IMR-90 (cell line): ENCODE results near the gene PRDX5. TPM values are rescaled to one million over a fixed set of nuclear protein-coding genes. Genes with fewer than 3 reads are reported as not detected.

Experiments
- ATAC-seq: fragments of 200-7000 bp; cut with Tn5 transposase; 2 replicates; pipeline ENCODE4 v1.9.1; 2020; ENCODE audit warnings: low read depth, mild to moderate bottlenecking, moderate library complexity
- BruUV-seq: library from RNA; stranded (reverse); fragments of 400-500 nt; replicated peaks from 2 replicates; lab custom pipeline; 2021; lab: Mats Ljungman, UMichigan
- CTCF ChIA-PET: fragments of 300-600 bp; formaldehyde crosslinking; extraction: SDS; loops from one replicate; lab custom pipeline; 2021; ENCODE audit warnings: antibody characterized with exemption; lab: Yijun Ruan, JAX
- POLR2A ChIA-PET: fragments of 300-600 bp; sonication (Branson Sonifier 250); formaldehyde crosslinking; loops from one replicate; lab custom pipeline; 2022; ENCODE audit warnings: antibody characterized with exemption; ENCODE audit not compliant: unreplicated experiment; lab: Charles Lee
- DNase-seq: peaks from one replicate; pipeline ENCODE4 v3.0.0; 2013
- H2AFZ ChIP-seq: replicated peaks from 2 replicates; pipeline ENCODE3; 2013; ENCODE audit warnings: low read length, mild to moderate bottlenecking; ENCODE audit not compliant: poor library complexity
- H2AK5ac ChIP-seq: 2 replicates; pipeline ENCODE4 v1.6.1; 2013; ENCODE audit warnings: low read depth, low read length, inconsistent platforms
- H2AK9ac ChIP-seq: replicated peaks from 2 replicates; pipeline ENCODE3; 2013; ENCODE audit warnings: mild to moderate bottlenecking, low read depth, low read length, moderate library complexity; ENCODE audit not compliant: poor library complexity
- H2BK120ac ChIP-seq: 2 replicates; pipeline ENCODE4 v1.6.1; 2013; ENCODE audit warnings: low read depth, low read length, inconsistent platforms
- H2BK15ac ChIP-seq: 3 replicates; pipeline ENCODE4 v1.6.1; 2013; ENCODE audit warnings: low read depth, low read length, inconsistent platforms
- H2BK20ac ChIP-seq: 2 replicates; pipeline ENCODE4 v1.6.1; 2013; ENCODE audit warnings: low read depth, mild to moderate bottlenecking, inconsistent platforms, low read length, moderate library complexity
- H2BK5ac ChIP-seq: 2 replicates; pipeline ENCODE4 v1.6.1; 2013; ENCODE audit warnings: mild to moderate bottlenecking, low read depth, low read length, inconsistent platforms; ENCODE audit not compliant: poor library complexity, severe bottlenecking
- H3K14ac ChIP-seq: replicated peaks from 2 replicates; pipeline ENCODE4 v1.6.1; 2013; ENCODE audit warnings: low read depth, low read length, inconsistent platforms
- H3K18ac ChIP-seq: 2 replicates; pipeline ENCODE4 v1.6.1; 2013; ENCODE audit warnings: low read depth, low read length, control low read depth
- H3K23ac ChIP-seq: 2 replicates; pipeline ENCODE4 v1.6.1; 2013; ENCODE audit warnings: low read depth, low read length, inconsistent platforms
- H3K27ac ChIP-seq: 2 replicates; pipeline ENCODE4 v1.5.1; 2013; ENCODE audit warnings: mild to moderate bottlenecking, control low read depth, low read length; ENCODE audit not compliant: insufficient read depth
- H3K27me3 ChIP-seq: 2 replicates; pipeline ENCODE4 v1.6.1; 2013; ENCODE audit warnings: low read length; ENCODE audit not compliant: control insufficient read depth, insufficient read depth
- H3K36me3 ChIP-seq: 2 replicates; pipeline ENCODE4 v1.6.1; 2013; ENCODE audit warnings: low read length, mixed read lengths; ENCODE audit not compliant: control insufficient read depth, insufficient read depth
- H3K4ac ChIP-seq: 2 replicates; pipeline ENCODE4 v1.6.1; 2013; ENCODE audit warnings: low read depth, low read length, inconsistent platforms
- H3K4me1 ChIP-seq: 2 replicates; pipeline ENCODE4 v1.6.1; 2013; ENCODE audit warnings: low read length, mixed read lengths; ENCODE audit not compliant: control insufficient read depth, insufficient read depth
- H3K4me2 ChIP-seq: 2 replicates; pipeline ENCODE4 v1.6.1; 2013; ENCODE audit warnings: low read depth, mild to moderate bottlenecking, control low read depth, low read length, moderate library complexity
- H3K4me3 ChIP-seq: 2 replicates; pipeline ENCODE4 v1.5.1; 2013; ENCODE audit warnings: low read depth, mild to moderate bottlenecking, control low read depth, low read length, moderate library complexity; ENCODE audit not compliant: insufficient read depth
- H3K56ac ChIP-seq: 2 replicates; pipeline ENCODE4 v1.6.1; 2013; ENCODE audit warnings: low read length, inconsistent platforms; ENCODE audit not compliant: insufficient read depth; ENCODE audit errors: extremely low read depth
- H3K79me1 ChIP-seq, 2 experiments: 2 replicates each; pipeline ENCODE4 v1.6.1; 2013; ENCODE audit warnings: low read length in 2 of 2, inconsistent platforms in 1 of 2, low read depth in 1 of 2
- H3K9ac ChIP-seq: 2 replicates; pipeline ENCODE4 v1.6.1; 2013; ENCODE audit warnings: low read depth, low read length, control low read depth
- H3K9me1 ChIP-seq: 2 replicates; pipeline ENCODE4 v1.6.1; 2013; ENCODE audit warnings: low read length, inconsistent platforms; ENCODE audit not compliant: insufficient read depth
- H3K9me3 ChIP-seq: 2 replicates; pipeline ENCODE4 v1.6.1; 2013; ENCODE audit warnings: low read length; ENCODE audit not compliant: control insufficient read depth, insufficient read depth
- H4K20me1 ChIP-seq: 2 replicates; pipeline ENCODE4 v1.6.1; 2013; ENCODE audit warnings: low read length, inconsistent platforms; ENCODE audit not compliant: insufficient read depth
- H4K5ac ChIP-seq: 2 replicates; pipeline ENCODE4 v1.6.1; 2013; ENCODE audit warnings: mild to moderate bottlenecking, low read depth, low read length, control low read depth
- H4K8ac ChIP-seq, 2 experiments: 2 replicates each; pipeline ENCODE4 v1.6.1; 2013; ENCODE audit warnings: low read depth in 2 of 2, low read length in 2 of 2, control low read depth in 1 of 2, inconsistent platforms in 1 of 2
- H4K91ac ChIP-seq: 2 replicates; pipeline ENCODE4 v1.6.1; 2013; ENCODE audit warnings: low read depth, low read length, inconsistent platforms; ENCODE audit not compliant: insufficient read depth
- BHLHE40 ChIP-seq: fragments of 150-350 bp; IDR thresholded peaks from 2 replicates; pipeline ENCODE4 v1.6.1; 2016; ENCODE audit warnings: mild to moderate bottlenecking, low read depth, low read length
- CHD1 ChIP-seq: IDR thresholded peaks from 2 replicates; pipeline ENCODE4 v1.6.1; 2012; ENCODE audit warnings: low read depth, low read length, improper control_type of control experiment
- FOS ChIP-seq: fragments of 150-350 bp; IDR thresholded peaks from 2 replicates; pipeline ENCODE4 v1.6.1; 2016; ENCODE audit warnings: low read depth, low read length
- MAFK ChIP-seq: IDR thresholded peaks from 2 replicates; pipeline ENCODE4 v1.6.1; 2012; ENCODE audit warnings: low read depth, low read length, improper control_type of control experiment
- MAZ ChIP-seq: IDR thresholded peaks from 2 replicates; pipeline ENCODE4 v1.6.1; 2012; ENCODE audit warnings: low read depth, mild to moderate bottlenecking, low read length, improper control_type of control experiment, moderate library complexity, borderline replicate concordance
- MXI1 ChIP-seq: IDR thresholded peaks from 2 replicates; pipeline ENCODE4 v1.6.1; 2012; ENCODE audit warnings: low read depth, mild to moderate bottlenecking, low read length, moderate library complexity, borderline replicate concordance
- NFE2L2 ChIP-seq: fragments of 150-350 bp; IDR thresholded peaks from 2 replicates; pipeline ENCODE4 v1.6.1; 2016; ENCODE audit warnings: low read depth, mild to moderate bottlenecking, low read length
- POLR2A ChIP-seq: IDR thresholded peaks from 2 replicates; pipeline ENCODE4 v1.6.1; 2012; ENCODE audit warnings: mild to moderate bottlenecking, low read depth, low read length
- RAD21 ChIP-seq: IDR thresholded peaks from 2 replicates; pipeline ENCODE4 v1.6.1; 2012; ENCODE audit warnings: low read length, improper control_type of control experiment
- RCOR1 ChIP-seq: IDR thresholded peaks from 2 replicates; pipeline ENCODE4 v1.6.1; 2012; ENCODE audit warnings: mild to moderate bottlenecking, low read length, improper control_type of control experiment; ENCODE audit not compliant: insufficient replicate concordance
- RFX5 ChIP-seq: IDR thresholded peaks from 2 replicates; pipeline ENCODE4 v1.8.0; 2012; ENCODE audit warnings: low read depth, mild to moderate bottlenecking, low read length, moderate library complexity
- SMC3 ChIP-seq: fragments of 150-350 bp; IDR thresholded peaks from 2 replicates; pipeline ENCODE4 v1.6.1; 2016; ENCODE audit warnings: low read depth, mild to moderate bottlenecking, antibody characterized with exemption, low read length, moderate library complexity
- WGBS, 2 experiments: methylation state at CpG; one replicate each; pipeline versions ENCODE4 v1.1.5 to v1.1.7; 2013; ENCODE audit warnings: missing lambda C conversion rate in 2 of 2; ENCODE audit not compliant: insufficient read length in 1 of 2; ENCODE audit errors: extremely low coverage in 2 of 2; 5-methylcytosine and 5-hydroxymethylcytosine counted together
- dilution Hi-C: fragments of 300-500 bp; cut with HindIII; formaldehyde crosslinking; loops from one replicate; pipeline ENCODE4 v1.14.3; 2018; ENCODE audit warnings: low sequenced_read_pairs; ENCODE audit not compliant: unreplicated experiment
- in situ Hi-C: fragments of 300-500 bp; cut with MboI; formaldehyde crosslinking; loops from 3 replicates; pipeline ENCODE4 v1.14.3; 2019; ENCODE audit warnings: low sequenced_read_pairs, inconsistent platforms, mixed read lengths
- intact Hi-C: fragments of 100-400 bp; cut with micrococcal nuclease; formaldehyde crosslinking; loops from 2 replicates; pipeline ENCODE4 v1.10.0; 2022
- polyA plus RNA-seq, 3 experiments: library from polyadenylated mRNA; depleted of rRNA; stranded (reverse); fragments of >200 nt; gene quantifications; 2 replicates each; pipeline ENCODE4 v1.2.3, GENCODE V29; 2012; ENCODE audit warnings: low replicate concordance in 1 of 3
- total RNA-seq: library from RNA; depleted of rRNA; stranded (reverse); fragments of >200 nt; gene quantifications from 2 replicates; pipeline ENCODE4 v1.2.3, GENCODE V29; 2012
- TF ChIP-seq, protein P1 (sequence below): fragments of 150-350 bp; IDR thresholded peaks from 2 replicates; pipeline ENCODE4 v1.6.1; 2017; ENCODE audit warnings: mild to moderate bottlenecking, antibody characterized with exemption, low read length, low read depth
- TF ChIP-seq, protein P2 (sequence below): fragments of 150-350 bp; IDR thresholded peaks from 2 replicates; pipeline ENCODE4 v1.6.1; 2016; ENCODE audit warnings: low read depth, mild to moderate bottlenecking, low read length, moderate library complexity, borderline replicate concordance

PRDX5 gene
- total and polyA plus RNA-seq, 2 of the 4 experiments (the other 2 are of a cell fraction), result 120 to 292 TPM

DNA sequence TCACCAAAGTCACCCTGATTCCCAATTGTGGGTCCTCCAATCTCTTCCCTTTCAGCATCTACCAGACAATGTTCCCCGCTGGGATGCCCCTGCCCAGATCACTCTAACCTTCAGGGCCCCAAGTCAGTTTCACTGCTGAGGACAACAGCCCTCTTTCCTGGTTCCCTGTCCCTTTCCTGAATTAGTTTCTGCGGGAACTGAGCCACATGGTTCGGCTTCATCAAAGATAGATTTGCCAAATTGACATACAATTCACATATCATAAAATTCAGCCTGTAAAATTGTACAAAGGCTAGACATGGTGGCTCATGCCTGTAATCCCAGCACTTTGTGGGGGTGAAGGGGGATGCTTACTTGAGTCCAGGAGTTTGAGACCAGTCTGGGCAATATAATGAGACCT lies 10.1 kb downstream of the PRDX5 start:
- H3K9ac ChIP-seq, result no peak overlapping the region
- no peaks in the 10 kb centered on the region; the same call in 1 of the 2 replicates for H3K27me3 ChIP-seq
- H3K18ac ChIP-seq, result no peak overlapping the region
- no peak overlapping the region for H2AK5ac ChIP-seq
- no peak overlapping the region for H3K4me2 ChIP-seq
- 80% methylated on average over 1 of the region's 3 CpGs; no CpG with 5 or more reads in 1 of the 2 experiments for WGBS, 2 experiments
- no peak overlapping the region for H2BK120ac ChIP-seq
- intact Hi-C loops, result no loop called here
- no peak overlapping the region for H3K4ac ChIP-seq
- no peak overlapping the region for H2AK9ac ChIP-seq
- peaks cover 3% of the 10 kb centered on the region; the same call in 1 of the 2 replicates for H3K36me3 ChIP-seq
- H2BK15ac ChIP-seq, result no peak overlapping the region
- H3K27ac ChIP-seq, result no peak overlapping the region
- H2BK5ac ChIP-seq, result no peak overlapping the region
- H2BK20ac ChIP-seq, result no peak overlapping the region
- no peak overlapping the region for H3K4me3 ChIP-seq
- no peak for DNase-seq
- TF ChIP-seq, protein P1, sequence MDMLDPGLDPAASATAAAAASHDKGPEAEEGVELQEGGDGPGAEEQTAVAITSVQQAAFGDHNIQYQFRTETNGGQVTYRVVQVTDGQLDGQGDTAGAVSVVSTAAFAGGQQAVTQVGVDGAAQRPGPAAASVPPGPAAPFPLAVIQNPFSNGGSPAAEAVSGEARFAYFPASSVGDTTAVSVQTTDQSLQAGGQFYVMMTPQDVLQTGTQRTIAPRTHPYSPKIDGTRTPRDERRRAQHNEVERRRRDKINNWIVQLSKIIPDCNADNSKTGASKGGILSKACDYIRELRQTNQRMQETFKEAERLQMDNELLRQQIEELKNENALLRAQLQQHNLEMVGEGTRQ, result no peak
- TF ChIP-seq NFE2L2 (no peak), MAZ (no peak), RFX5 (no peak), RCOR1 (no peak), FOS (no peak), MAFK (no peak), MXI1 (no peak), POLR2A (no peak), CHD1 (no peak), SMC3 (no peak), BHLHE40 (no peak), RAD21 (no peak)
- TF ChIP-seq, protein P2, sequence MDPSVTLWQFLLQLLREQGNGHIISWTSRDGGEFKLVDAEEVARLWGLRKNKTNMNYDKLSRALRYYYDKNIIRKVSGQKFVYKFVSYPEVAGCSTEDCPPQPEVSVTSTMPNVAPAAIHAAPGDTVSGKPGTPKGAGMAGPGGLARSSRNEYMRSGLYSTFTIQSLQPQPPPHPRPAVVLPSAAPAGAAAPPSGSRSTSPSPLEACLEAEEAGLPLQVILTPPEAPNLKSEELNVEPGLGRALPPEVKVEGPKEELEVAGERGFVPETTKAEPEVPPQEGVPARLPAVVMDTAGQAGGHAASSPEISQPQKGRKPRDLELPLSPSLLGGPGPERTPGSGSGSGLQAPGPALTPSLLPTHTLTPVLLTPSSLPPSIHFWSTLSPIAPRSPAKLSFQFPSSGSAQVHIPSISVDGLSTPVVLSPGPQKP, result no peak
- POLR2A ChIA-PET, result no interaction called here
- CTCF ChIA-PET, result no interaction called here
- no peak overlapping the region for H4K8ac ChIP-seq
- no peak overlapping the region for H4K91ac ChIP-seq
- H2AFZ ChIP-seq, result no peak overlapping the region
- no peaks in the 10 kb centered on the region for H3K79me1 ChIP-seq
- no TSS peak for BruUV-seq
- ATAC-seq, result no peak
- H3K23ac ChIP-seq, result no peak overlapping the region
- dilution Hi-C loops, result no loop called here
- H4K20me1 ChIP-seq, result no peaks in the 10 kb centered on the region
- H3K9me1 ChIP-seq, result peaks cover 6% of the 10 kb centered on the region
- peaks cover 11% of the 10 kb centered on the region for H3K4me1 ChIP-seq
- H3K56ac ChIP-seq, result no peak overlapping the region
- no peak overlapping the region for H3K14ac ChIP-seq
- in situ Hi-C loops, result no loop called here
- H4K5ac ChIP-seq, result no peak overlapping the region
- H3K9me3 ChIP-seq, result 0 out of 2 replicates have a peak, but pooled peaks cover 2% of the 10 kb centered on the region
